ENCODE results near the gene MALAT1. TPM values are rescaled to one million over a fixed set of nuclear protein-coding genes. Genes with fewer than 3 reads are reported as not detected.

Gene MALAT1
- total and polyA plus RNA-seq, 10 of the 15 experiments (the other 5 are each of a cell fraction or from before 2014, with no cell fraction given), result 448 to 8,160 (median 2,019) TPM

DNA sequence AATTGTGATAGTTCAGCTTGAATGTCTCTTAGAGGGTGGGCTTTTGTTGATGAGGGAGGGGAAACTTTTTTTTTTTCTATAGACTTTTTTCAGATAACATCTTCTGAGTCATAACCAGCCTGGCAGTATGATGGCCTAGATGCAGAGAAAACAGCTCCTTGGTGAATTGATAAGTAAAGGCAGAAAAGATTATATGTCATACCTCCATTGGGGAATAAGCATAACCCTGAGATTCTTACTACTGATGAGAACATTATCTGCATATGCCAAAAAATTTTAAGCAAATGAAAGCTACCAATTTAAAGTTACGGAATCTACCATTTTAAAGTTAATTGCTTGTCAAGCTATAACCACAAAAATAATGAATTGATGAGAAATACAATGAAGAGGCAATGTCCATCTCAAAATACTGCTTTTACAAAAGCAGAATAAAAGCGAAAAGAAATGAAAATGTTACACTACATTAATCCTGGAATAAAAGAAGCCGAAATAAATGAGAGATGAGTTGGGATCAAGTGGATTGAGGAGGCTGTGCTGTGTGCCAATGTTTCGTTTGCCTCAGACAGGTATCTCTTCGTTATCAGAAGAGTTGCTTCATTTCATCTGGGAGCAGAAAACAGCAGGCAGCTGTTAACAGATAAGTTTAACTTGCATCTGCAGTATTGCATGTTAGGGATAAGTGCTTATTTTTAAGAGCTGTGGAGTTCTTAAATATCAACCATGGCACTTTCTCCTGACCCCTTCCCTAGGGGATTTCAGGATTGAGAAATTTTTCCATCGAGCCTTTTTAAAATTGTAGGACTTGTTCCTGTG, 3.9 kb downstream of the MALAT1 start (continued):
- TF ChIP-seq TCF12 (IDR thresholded peaks at IDR 0.05; ENCODE audit: low read depth, low read length) (no peak), HDGF (IDR thresholded peaks at IDR 0.05) (no peak), MTA3 (IDR thresholded peaks at IDR 0.05; ENCODE audit: borderline replicate concordance, low read length) (no peak), SMARCA5 (IDR thresholded peaks at IDR 0.05) (no peak), MXI1 (IDR thresholded peaks at IDR 0.05; ENCODE audit: low read depth, low read length) (0 out of 2 replicates have a peak, but pooled peaks have one; percentile 49), POLR2A (IDR thresholded peaks at IDR 0.05; ENCODE audit: low read depth, low read length) (peak; percentile 95), ZNF687 (IDR thresholded peaks at IDR 0.05) (no peak), RELA (IDR thresholded peaks at IDR 0.05; ENCODE audit: borderline replicate concordance, partially characterized antibody) (no peak), SMAD1 (IDR thresholded peaks at IDR 0.05; ENCODE audit: low read depth, partially characterized antibody) (peak; percentile 93), CHD1 (IDR thresholded peaks at IDR 0.05; ENCODE audit: low read depth, low read length) (peak; percentile 86; the same call in 1 of the 2 replicates), NKRF (conservative IDR thresholded peaks at IDR 0.05) (no peak), CBX3 (IDR thresholded peaks at IDR 0.05; ENCODE audit: borderline replicate concordance, low read depth) (no peak), NR2C1 (IDR thresholded peaks at IDR 0.05) (no peak), CHD4 (IDR thresholded peaks at IDR 0.05) (no peak)
- TF ChIP-seq, protein P1, sequence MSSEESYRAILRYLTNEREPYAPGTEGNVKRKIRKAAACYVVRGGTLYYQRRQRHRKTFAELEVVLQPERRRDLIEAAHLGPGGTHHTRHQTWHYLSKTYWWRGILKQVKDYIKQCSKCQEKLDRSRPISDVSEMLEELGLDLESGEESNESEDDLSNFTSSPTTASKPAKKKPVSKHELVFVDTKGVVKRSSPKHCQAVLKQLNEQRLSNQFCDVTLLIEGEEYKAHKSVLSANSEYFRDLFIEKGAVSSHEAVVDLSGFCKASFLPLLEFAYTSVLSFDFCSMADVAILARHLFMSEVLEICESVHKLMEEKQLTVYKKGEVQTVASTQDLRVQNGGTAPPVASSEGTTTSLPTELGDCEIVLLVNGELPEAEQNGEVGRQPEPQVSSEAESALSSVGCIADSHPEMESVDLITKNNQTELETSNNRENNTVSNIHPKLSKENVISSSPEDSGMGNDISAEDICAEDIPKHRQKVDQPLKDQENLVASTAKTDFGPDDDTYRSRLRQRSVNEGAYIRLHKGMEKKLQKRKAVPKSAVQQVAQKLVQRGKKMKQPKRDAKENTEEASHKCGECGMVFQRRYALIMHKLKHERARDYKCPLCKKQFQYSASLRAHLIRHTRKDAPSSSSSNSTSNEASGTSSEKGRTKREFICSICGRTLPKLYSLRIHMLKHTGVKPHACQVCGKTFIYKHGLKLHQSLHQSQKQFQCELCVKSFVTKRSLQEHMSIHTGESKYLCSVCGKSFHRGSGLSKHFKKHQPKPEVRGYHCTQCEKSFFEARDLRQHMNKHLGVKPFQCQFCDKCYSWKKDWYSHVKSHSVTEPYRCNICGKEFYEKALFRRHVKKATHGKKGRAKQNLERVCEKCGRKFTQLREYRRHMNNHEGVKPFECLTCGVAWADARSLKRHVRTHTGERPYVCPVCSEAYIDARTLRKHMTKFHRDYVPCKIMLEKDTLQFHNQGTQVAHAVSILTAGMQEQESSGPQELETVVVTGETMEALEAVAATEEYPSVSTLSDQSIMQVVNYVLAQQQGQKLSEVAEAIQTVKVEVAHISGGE (CRISPR knock-in tag; IDR thresholded peaks at IDR 0.05), result peak; percentile 72
- TF ChIP-seq, protein P2, sequence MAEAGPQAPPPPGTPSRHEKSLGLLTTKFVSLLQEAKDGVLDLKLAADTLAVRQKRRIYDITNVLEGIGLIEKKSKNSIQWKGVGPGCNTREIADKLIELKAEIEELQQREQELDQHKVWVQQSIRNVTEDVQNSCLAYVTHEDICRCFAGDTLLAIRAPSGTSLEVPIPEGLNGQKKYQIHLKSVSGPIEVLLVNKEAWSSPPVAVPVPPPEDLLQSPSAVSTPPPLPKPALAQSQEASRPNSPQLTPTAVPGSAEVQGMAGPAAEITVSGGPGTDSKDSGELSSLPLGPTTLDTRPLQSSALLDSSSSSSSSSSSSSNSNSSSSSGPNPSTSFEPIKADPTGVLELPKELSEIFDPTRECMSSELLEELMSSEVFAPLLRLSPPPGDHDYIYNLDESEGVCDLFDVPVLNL (IDR thresholded peaks at IDR 0.05; ENCODE audit: low read depth, low read length), result no peak

All from GM12878 (cell line).